ENCODE measurements around the gene SETD1B. TPM values are rescaled to one million over a fixed set of nuclear protein-coding genes. Genes with fewer than 3 reads are reported as not detected.

The SETD1B gene
- total and polyA plus RNA-seq, 4 donors, result 4.4 to 33.4 (median 31.4) TPM

- Histone ChIP-seq H3K4me1 (ENCODE audit: control insufficient read depth in 1 of 2, insufficient read depth in 2 of 2, low read length in 2 of 2) (no peaks in the 10 kb centered on the region), H3K4me3 (ENCODE audit: low read length in 2 of 2) (no peak overlapping the region), H3K36me3 (ENCODE audit: control insufficient read depth in 1 of 2, insufficient read depth in 2 of 2, low read length in 1 of 2) (peaks cover 0 to 10% of the 10 kb centered on the region in 2 donors), H3K9me3 (ENCODE audit: control insufficient read depth, low read length) (no peaks in the 10 kb centered on the region), H3K27me3 (ENCODE audit: control insufficient read depth in 1 of 2, insufficient read depth in 2 of 2, low read length in 1 of 2) (no peaks in the 10 kb centered on the region), H3K27ac (ENCODE audit: low read depth in 1 of 2, low read length in 2 of 2) (no peak overlapping the region)
- ATAC-seq (ENCODE audit: low FRiP score) (peak; percentile 19), DNase-seq (no peak)
- intact Hi-C loops (cut with DNase I), result no loop called here
- 87% methylated on average over 30 to 39 of the region's 39 CpGs for WGBS, 2 donors
These were observed 18.7 kb downstream of the SETD1B start for GRCh38 chr12:121822393-121823100.

- Histone ChIP-seq H3K36me3 (ENCODE audit: control insufficient read depth in 1 of 2, insufficient read depth in 2 of 2, low read length in 1 of 2) (peaks cover 0 to 8% of the 10 kb centered on the region in 2 donors), H3K4me1 (ENCODE audit: control insufficient read depth in 1 of 2, insufficient read depth in 2 of 2, low read length in 2 of 2) (no peaks in the 10 kb centered on the region), H3K4me3 (ENCODE audit: low read length in 2 of 2) (no peak overlapping the region), H3K27ac (ENCODE audit: low read depth in 1 of 2, low read length in 2 of 2) (no peak overlapping the region), H3K27me3 (ENCODE audit: control insufficient read depth in 1 of 2, insufficient read depth in 2 of 2, low read length in 1 of 2) (no peaks in the 10 kb centered on the region), H3K9me3 (ENCODE audit: control insufficient read depth, low read length) (no peaks in the 10 kb centered on the region)
- no peak for DNase-seq
- ATAC-seq (ENCODE audit: low FRiP score), result peak; percentile 49
- WGBS, 2 donors, result 80 to 82% methylated on average over 36 of the region's 36 CpGs
- intact Hi-C loops (cut with DNase I), result no loop called here
These were observed 19.4 kb downstream of the SETD1B start for GRCh38 chr12:121823101-121823726.

GRCh38 chr12:121823727-121824115, 19.9 kb downstream of the SETD1B start:
- Histone ChIP-seq H3K4me1 (ENCODE audit: control insufficient read depth in 1 of 2, insufficient read depth in 2 of 2, low read length in 2 of 2) (no peaks in the 10 kb centered on the region), H3K4me3 (ENCODE audit: low read length in 2 of 2) (no peak overlapping the region), H3K36me3 (ENCODE audit: control insufficient read depth in 1 of 2, insufficient read depth in 2 of 2, low read length in 1 of 2) (peaks cover 0 to 8% of the 10 kb centered on the region in 2 donors), H3K9me3 (ENCODE audit: control insufficient read depth, low read length) (no peaks in the 10 kb centered on the region), H3K27ac (ENCODE audit: low read depth in 1 of 2, low read length in 2 of 2) (no peak overlapping the region), H3K27me3 (ENCODE audit: control insufficient read depth in 1 of 2, insufficient read depth in 2 of 2, low read length in 1 of 2) (no peaks in the 10 kb centered on the region)
- 68 to 71% methylated on average over 12 of the region's 12 CpGs for WGBS, 2 donors
- ATAC-seq (ENCODE audit: low FRiP score) (no peak), DNase-seq (no peak)
- intact Hi-C loops (cut with DNase I), result no loop called here

GRCh38 chr12:121825041-121825523, 21.3 kb downstream of the SETD1B start:
- DNase-seq (no peak), ATAC-seq (ENCODE audit: low FRiP score) (no peak)
- H3K4me1 ChIP-seq (ENCODE audit: control insufficient read depth in 1 of 2, insufficient read depth in 2 of 2, low read length in 2 of 2), result no peaks in the 10 kb centered on the region
- H3K4me3 ChIP-seq (ENCODE audit: low read length in 2 of 2), result no peak overlapping the region
- no peak overlapping the region for H3K27ac ChIP-seq (ENCODE audit: low read depth in 1 of 2, low read length in 2 of 2)
- intact Hi-C loops (cut with DNase I), result no loop called here
- no peaks in the 10 kb centered on the region for H3K9me3 ChIP-seq (ENCODE audit: control insufficient read depth, low read length)
- H3K36me3 ChIP-seq (ENCODE audit: control insufficient read depth in 1 of 2, insufficient read depth in 2 of 2, low read length in 1 of 2), result peaks cover 0 to 5% of the 10 kb centered on the region in 2 donors
- H3K27me3 ChIP-seq (ENCODE audit: control insufficient read depth in 1 of 2, insufficient read depth in 2 of 2, low read length in 1 of 2), result no peaks in the 10 kb centered on the region
- WGBS, 2 donors, result 87 to 89% methylated on average over 18 of the region's 18 CpGs

GRCh38 chr12:121826318-121827150, 22.7 kb downstream of the SETD1B start:
- Histone ChIP-seq H3K4me3 (ENCODE audit: low read length in 2 of 2) (no peak overlapping the region), H3K4me1 (ENCODE audit: control insufficient read depth in 1 of 2, insufficient read depth in 2 of 2, low read length in 2 of 2) (no peaks in the 10 kb centered on the region), H3K36me3 (ENCODE audit: control insufficient read depth in 1 of 2, insufficient read depth in 2 of 2, low read length in 1 of 2) (peaks cover 0 to 5% of the 10 kb centered on the region in 2 donors), H3K27me3 (ENCODE audit: control insufficient read depth in 1 of 2, insufficient read depth in 2 of 2, low read length in 1 of 2) (no peaks in the 10 kb centered on the region), H3K9me3 (ENCODE audit: control insufficient read depth, low read length) (no peaks in the 10 kb centered on the region), H3K27ac (ENCODE audit: low read depth in 1 of 2, low read length in 2 of 2) (no peak overlapping the region)
- DNase-seq, result no peak
- ATAC-seq (ENCODE audit: low FRiP score), result no peak
- intact Hi-C loops (cut with DNase I), result no loop called here
- WGBS, 2 donors, result 86 to 88% methylated on average over 18 of the region's 18 CpGs

GRCh38 chr12:121827351-121828099, 23.7 kb downstream of the SETD1B start:
- Histone ChIP-seq H3K4me3 (ENCODE audit: low read length in 2 of 2) (no peak overlapping the region), H3K27me3 (ENCODE audit: control insufficient read depth in 1 of 2, insufficient read depth in 2 of 2, low read length in 1 of 2) (no peaks in the 10 kb centered on the region), H3K4me1 (ENCODE audit: control insufficient read depth in 1 of 2, insufficient read depth in 2 of 2, low read length in 2 of 2) (no peaks in the 10 kb centered on the region), H3K27ac (ENCODE audit: low read depth in 1 of 2, low read length in 2 of 2) (no peak overlapping the region), H3K9me3 (ENCODE audit: control insufficient read depth, low read length) (no peaks in the 10 kb centered on the region), H3K36me3 (ENCODE audit: control insufficient read depth in 1 of 2, insufficient read depth in 2 of 2, low read length in 1 of 2) (peaks cover 0 to 5% of the 10 kb centered on the region in 2 donors)
- ATAC-seq (ENCODE audit: low FRiP score), result no peak
- no peak for DNase-seq
- intact Hi-C loops (cut with DNase I), result no loop called here
- WGBS, 2 donors, result 88 to 91% methylated on average over 47 to 48 of the region's 48 CpGs

- WGBS, 2 donors, result 89 to 90% methylated on average over 8 of the region's 8 CpGs
- ATAC-seq (ENCODE audit: low FRiP score) (no peak), DNase-seq (no peak)
- intact Hi-C loops (cut with DNase I), result no loop called here
- H3K9me3 ChIP-seq (ENCODE audit: control insufficient read depth, low read length), result no peaks in the 10 kb centered on the region
- H3K4me1 ChIP-seq (ENCODE audit: control insufficient read depth in 1 of 2, insufficient read depth in 2 of 2, low read length in 2 of 2), result no peaks in the 10 kb centered on the region
- no peak overlapping the region for H3K27ac ChIP-seq (ENCODE audit: low read depth in 1 of 2, low read length in 2 of 2)
- peaks cover 0 to 5% of the 10 kb centered on the region in 2 donors for H3K36me3 ChIP-seq (ENCODE audit: control insufficient read depth in 1 of 2, insufficient read depth in 2 of 2, low read length in 1 of 2)
- H3K4me3 ChIP-seq (ENCODE audit: low read length in 2 of 2), result no peak overlapping the region
- no peaks in the 10 kb centered on the region for H3K27me3 ChIP-seq (ENCODE audit: control insufficient read depth in 1 of 2, insufficient read depth in 2 of 2, low read length in 1 of 2)
These were observed 24.5 kb downstream of the SETD1B start for GRCh38 chr12:121828306-121828705.

GRCh38 chr12:121828826-121829225, 25.0 kb downstream of the SETD1B start:
- Histone ChIP-seq H3K36me3 (ENCODE audit: control insufficient read depth in 1 of 2, insufficient read depth in 2 of 2, low read length in 1 of 2) (peaks cover 0 to 5% of the 10 kb centered on the region in 2 donors), H3K4me3 (ENCODE audit: low read length in 2 of 2) (no peak overlapping the region), H3K4me1 (ENCODE audit: control insufficient read depth in 1 of 2, insufficient read depth in 2 of 2, low read length in 2 of 2) (no peaks in the 10 kb centered on the region), H3K9me3 (ENCODE audit: control insufficient read depth, low read length) (no peaks in the 10 kb centered on the region), H3K27me3 (ENCODE audit: control insufficient read depth in 1 of 2, insufficient read depth in 2 of 2, low read length in 1 of 2) (no peaks in the 10 kb centered on the region), H3K27ac (ENCODE audit: low read depth in 1 of 2, low read length in 2 of 2) (no peak overlapping the region)
- ATAC-seq (ENCODE audit: low FRiP score) (no peak), DNase-seq (no peak)
- WGBS, 2 donors, result 82 to 83% methylated on average over 9 of the region's 9 CpGs
- intact Hi-C loops (cut with DNase I), result no loop called here
